GM21367 (cell line): ENCODE data around the gene GLCE.
A peak's percentile ranks its signal among the peaks of the same experiment; 100 is the strongest.

Experiments
- ATAC-seq: cut with Tn5 transposase; IDR thresholded peaks from one replicate; pipeline ENCODE4 v1.9.1; 2021; ENCODE audit not compliant: unreplicated experiment

Gene GLCE

DNA sequence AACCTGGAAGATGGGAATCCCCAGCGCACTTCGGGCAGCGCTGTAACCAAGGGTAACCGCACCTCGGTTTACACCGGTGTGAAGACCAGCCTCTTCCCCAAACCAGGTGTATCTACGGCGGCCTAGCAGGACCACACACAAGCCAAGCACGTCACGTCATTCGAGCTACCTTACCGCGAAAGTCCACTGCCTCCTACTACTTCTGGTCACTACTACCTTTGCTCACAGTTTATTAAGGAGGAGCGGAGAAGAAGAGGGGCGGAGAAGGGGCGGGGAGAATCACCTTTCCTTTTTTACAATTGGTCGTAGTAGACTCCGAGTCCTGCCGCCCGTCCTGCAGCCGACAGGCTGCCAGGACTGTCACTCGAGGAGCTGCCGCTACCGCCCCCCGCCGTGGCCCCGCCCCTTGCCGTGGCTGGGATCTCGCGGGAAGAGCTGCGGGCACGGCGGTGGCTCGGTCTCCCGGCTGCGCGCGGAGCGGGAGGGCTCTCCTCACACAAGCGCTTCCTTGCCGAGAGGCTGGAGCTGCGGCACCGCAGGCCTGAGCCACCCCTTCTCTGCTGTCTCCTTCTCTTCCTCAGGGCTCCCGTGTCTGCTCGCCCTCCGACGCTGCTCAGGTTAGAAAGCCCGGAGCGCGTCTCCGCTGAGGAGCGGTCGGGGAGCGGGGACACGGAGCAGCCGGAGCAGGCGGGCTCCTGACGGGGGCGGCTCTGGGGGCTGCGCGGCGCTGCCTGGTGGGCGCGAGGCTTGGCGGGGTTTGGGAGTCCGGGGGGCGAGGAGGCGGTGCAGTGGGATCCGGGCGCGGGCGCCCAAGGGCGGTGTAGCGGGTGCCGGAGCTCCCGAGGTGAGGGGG lies at the start of gene GLCE:
Gene GLCE (plus strand): TSS at position 495 of the 853 bp plus-strand sequence. CDS start 95,172 bp downstream, outside the sequence.
- ATAC-seq: peak; percentile 89

DNA sequence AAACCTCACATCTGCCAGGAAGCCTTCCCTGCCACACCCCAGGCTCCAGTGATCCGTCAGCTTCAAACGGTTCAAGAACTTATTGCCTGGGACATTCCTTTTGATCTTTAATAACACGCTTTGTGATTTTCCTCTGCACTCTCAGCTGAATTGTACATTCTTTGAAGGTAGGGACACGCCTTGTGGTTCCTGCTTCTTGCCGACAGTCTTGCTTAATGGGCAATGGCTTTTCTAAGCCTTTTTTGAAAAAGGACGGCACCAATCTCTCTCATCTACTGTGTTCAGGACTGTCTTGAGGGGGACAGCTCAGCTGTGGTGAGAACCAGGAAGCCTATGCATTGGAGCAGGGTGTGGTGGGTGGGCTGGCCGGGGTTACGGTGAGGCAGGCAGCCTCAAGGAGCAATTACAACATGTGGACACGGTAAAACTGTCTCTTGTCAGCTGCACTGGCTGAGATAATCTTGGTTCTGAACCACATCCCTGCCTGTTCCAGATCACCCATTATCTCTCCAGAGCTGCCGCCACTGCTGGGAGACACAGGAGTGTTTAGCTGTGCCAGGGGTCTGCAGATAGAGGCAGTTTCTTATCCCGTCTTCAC lies 46.0 kb upstream of the GLCE start:
- ATAC-seq: no peak

DNA sequence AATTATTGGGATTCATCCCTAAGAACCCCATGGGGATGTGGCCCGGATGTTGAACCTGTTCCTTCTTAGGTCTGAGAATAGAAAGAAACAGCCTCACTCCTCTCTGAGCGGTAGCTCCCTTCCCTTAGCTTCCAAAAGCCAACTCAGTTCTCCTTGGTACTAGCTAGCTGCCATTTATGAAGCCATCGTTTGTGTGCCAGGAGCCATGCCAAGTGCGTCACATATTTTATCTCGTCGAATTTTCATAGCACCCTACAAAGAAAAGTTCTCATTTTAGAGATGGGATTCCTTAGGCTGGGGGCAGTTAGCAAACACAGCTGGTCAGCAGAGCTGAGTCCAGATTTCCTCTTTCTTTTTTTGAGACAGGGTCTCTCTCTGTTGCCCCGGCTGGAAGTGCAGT lies 45.4 kb upstream of the GLCE start:
- no peak for ATAC-seq

DNA sequence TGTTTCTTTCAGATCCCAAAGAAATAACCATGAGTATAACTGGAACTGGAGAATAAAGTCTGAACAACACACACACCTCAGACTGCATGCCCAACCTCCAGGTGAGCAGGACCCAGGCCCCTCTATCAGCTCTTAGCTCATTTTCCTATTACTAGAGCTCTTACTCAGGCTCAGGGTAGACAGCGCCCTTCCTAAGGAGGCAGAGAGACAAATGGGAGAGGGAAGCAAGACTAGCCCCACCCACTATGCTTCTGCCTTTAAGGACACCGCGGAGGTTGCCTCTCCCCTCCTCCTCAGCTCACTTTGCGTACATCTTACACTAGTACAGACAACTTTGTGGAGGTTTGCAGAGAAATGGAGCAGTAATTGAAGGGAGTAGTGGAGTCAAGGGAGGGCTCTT lies 44.0 kb upstream of the GLCE start:
- no peak for ATAC-seq

- ATAC-seq: no peak
Measured at GRCh38 chr15:69117431-69117871, 43.0 kb upstream of the GLCE start.

GRCh38 chr15:69118089-69118488 lies 42.3 kb upstream of the GLCE start:
- ATAC-seq: no peak

DNA sequence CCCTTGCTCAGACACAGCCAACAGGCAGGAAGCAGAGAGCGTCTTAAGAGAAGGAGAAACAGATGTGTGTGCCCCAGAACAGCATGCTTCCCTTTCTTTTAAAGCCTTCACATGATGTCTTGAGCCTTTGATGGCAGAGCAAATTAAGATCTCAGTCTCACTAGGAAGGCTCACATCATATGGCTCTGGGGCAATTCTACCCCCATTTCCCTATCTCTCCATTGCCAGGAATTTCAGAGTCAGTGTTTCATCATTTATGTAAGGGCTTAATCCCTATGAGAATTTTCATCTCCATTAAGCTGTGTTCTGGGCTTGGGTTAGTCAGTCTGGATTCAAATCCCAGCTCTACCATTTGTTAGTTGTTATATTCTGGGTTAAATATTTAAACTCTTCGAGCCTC lies 41.4 kb upstream of the GLCE start:
- no peak for ATAC-seq

- ATAC-seq: no peak
Measured at GRCh38 chr15:69119683-69120395, 40.6 kb upstream of the GLCE start.

- no peak for ATAC-seq
Measured at GRCh38 chr15:69120732-69121131, 39.7 kb upstream of the GLCE start.

GRCh38 chr15:69121198-69121828 lies 39.1 kb upstream of the GLCE start:
- no peak for ATAC-seq

- no peak for ATAC-seq
Measured at GRCh38 chr15:69125236-69125635, 35.2 kb upstream of the GLCE start.

GRCh38 chr15:69126054-69126469 lies 34.4 kb upstream of the GLCE start:
- no peak for ATAC-seq

GRCh38 chr15:69127306-69127705 lies 33.1 kb upstream of the GLCE start:
- ATAC-seq: no peak

DNA sequence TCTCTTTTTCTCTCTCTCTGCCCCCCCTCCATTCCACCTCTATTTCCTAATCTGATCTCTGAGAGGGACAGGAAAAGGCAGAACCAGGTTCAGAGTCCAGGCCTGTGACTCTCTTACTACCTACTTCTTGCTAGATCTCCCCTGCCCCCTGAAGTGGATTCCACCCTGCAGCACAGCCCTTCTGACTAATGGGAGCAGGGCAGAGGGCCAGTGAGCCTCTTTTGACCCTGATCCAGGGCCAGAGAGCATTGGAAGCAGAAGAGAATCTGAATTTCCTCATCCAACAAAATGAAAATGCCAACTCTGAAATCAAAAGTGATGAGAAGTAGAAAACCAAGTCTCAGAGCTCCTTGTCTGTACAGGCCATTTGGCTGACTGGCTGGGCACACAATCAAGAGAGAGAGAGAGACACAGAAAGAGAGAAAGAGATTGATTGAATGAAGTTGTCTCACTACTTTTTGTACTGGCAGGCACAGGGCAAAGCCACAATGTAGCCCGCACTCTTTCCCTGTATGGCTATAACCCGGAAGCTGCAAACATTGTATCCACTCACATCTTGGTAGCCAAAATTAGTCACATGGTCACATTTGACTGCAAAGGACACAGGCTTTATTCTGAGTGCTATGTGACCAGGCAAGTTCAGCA lies 31.6 kb upstream of the GLCE start:
- no peak for ATAC-seq

- no peak for ATAC-seq
Measured at GRCh38 chr15:69131362-69132220, 28.8 kb upstream of the GLCE start.

GRCh38 chr15:69132430-69132829 lies 28.0 kb upstream of the GLCE start:
- ATAC-seq: no peak

GRCh38 chr15:69132977-69133861 lies 27.2 kb upstream of the GLCE start:
- ATAC-seq: no peak

GRCh38 chr15:69133862-69134519 lies 26.4 kb upstream of the GLCE start:
- no peak for ATAC-seq
